ENCODE measurements around the gene TRIM2.

The TRIM2 gene

DNA sequence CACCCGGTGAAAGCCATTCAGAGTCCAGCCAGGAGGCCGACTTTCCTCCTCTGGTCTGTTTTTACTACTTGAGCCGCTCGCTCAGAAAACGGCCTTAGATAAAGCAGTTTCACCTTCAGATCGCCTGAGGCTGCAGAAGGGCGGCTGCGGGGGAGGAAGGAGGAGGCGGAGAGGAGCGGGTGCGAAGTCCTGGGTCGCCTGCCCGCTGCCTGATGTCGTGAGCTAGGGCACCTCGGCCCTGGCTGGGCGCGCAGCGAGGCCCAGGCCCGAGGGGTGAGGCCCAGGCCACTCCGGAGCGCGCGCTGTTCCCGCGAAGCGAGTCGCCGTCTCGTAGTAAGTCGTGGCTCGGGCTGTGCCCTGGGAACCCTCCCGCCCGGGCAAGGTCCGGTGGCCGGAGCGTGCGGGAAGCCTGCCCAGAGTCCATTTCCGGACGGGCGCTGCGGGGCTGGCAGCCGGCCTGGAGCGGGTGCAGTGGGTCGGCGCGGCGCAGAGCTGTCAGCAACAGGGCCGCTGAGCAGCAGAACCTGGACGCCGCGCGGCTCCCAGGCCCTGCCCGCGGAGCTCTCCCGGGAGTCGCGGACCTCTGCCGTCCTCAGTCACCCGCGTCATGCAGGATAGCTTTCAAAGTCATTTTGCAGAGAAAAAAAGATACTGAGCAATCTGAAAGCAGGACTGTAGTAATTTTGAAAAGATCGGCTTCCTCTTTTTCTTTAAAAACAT, 18.6 kb downstream of the TRIM2 start:
- no peak for DNase-seq (ENCODE audit: low read depth in 2 of 2)

DNA sequence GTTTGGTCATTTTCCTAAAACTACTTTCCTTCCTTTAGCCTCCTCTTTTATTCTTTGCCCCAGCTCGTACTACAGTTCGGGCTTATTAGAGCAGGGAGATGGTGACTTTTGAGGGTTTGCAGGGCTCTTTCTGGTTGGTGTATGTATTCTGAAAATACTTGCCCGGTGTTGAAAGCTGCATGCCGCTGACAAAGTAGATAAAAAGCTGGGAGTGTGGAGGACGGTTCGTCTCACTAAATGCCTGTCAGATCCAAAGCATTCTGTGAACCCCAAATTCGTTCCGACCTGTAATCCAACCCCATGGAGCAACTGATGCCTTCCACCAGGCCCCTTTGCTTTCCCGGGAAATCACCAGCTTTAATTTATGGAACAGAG, 19.2 kb downstream of the TRIM2 start:
- DNase-seq (ENCODE audit: low read depth in 2 of 2): no peak

DNA sequence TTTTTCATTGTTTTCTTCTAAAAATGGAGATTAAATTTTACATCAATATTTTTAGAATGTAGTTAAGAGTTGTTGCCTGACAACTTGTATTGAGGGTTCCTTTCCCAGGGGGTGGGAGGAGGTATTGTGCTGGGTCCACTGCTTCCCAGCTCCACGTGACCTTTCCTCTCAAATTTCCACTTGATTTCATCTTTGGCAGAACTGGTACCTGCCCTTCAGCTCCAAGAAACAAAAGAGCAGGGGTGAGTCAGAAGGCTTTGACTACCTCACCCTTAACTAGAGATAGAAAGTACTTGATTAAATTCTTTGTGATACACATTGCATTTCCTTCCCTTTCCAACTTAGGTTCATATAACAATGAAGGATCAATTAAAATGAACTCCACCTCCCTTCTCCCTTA, 19.7 kb downstream of the TRIM2 start:
- DNase-seq (ENCODE audit: low read depth in 2 of 2): no peak

DNA sequence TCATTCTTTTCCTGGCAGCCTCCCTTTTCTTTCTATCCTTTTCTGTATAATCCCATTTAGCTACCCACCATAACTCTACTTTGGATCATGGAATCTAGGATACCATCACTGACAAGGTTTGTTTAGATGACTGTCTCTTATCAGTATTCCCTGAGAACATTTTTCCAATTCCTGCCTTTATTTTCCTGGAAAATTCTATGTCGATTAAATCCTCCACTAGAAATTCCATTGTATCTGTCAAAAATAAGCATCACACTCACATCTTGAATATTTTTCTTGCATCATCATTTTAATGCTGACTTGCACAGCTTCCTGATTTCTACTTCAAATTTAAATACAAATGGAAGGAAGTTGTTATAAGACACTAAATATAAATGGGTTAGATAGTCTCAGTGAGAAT, 20.2 kb downstream of the TRIM2 start:
- DNase-seq (ENCODE audit: low read depth in 2 of 2): no peak

DNA sequence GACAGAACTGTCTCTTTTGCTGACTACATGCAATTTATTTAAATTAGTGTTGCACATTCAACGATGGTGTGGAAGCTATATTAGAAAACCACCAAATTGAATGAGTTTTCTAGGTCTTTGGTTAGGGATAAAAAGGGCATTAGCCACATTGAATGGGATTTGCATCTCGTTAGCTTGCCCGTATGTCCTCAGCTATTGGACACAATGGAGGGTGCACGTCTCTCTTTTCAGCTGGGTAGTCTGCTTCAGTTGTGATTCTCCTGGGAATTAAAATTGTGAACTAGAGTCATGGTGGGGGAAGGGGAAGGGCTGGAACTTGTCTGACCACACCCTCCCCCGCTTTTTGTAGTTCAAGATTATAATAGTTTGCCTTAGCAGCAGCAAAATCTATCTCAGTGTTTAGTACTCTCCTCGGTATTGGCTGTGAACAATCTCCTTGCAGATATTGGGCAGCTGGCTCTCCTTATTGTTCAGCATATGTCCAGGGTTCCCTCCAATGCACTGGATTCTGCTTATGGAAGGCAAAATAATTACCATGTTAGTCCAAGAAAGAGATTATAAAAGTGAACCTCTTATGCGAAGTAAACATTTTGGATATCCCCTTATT, 23.3 kb downstream of the TRIM2 start:
- no peak for DNase-seq (ENCODE audit: low read depth in 2 of 2)

DNA sequence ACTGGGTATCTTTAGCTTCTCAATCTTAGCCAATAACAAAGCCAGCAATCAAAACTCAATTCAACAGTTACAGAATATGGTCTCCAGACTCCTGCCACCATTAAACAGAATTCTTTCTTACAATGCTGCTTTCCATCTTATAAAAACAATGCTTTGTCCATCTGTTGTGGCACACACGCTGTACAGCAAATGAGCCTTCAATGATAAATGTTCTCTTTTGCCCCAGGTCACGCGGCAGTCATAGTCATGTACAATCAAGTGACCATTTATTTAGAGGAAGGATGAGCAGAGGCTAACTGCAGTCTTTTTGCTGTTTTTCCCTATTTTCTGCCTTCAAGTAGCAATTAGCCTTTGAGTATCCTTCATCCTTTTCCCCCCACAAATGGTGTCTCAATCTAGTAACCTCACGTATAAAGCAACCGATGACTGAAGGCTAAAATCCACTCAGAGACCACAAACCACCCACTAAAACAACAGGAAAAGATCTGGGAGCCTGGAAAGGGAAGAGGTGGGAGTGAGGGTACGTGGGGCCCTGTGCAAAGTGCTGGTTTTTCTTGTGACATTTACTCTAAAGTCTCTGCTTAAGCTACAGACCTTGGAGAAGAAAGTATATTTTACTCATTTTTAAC, 24.4 kb downstream of the TRIM2 start:
- DNase-seq (ENCODE audit: low read depth in 2 of 2): no peak

DNA sequence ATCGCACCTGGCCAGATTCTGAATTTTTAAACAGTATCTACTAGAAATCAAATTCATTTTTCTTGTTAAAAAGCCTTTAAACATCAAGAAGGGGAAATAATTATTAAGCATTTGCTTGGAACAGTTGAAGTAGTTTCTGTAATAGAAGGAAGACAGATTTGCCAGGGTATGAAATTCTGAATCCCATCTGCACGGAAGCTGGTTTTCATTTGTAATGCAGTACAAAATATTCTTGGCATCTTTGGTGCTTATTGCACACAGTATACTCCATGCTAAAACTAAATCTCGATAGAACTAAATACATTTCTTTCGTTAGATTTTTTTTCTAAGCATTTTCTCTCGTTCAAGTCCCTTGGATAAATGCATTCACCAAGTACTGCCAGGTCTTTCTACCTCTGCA, 25.3 kb downstream of the TRIM2 start:
- DNase-seq (ENCODE audit: low read depth in 2 of 2): no peak

DNA sequence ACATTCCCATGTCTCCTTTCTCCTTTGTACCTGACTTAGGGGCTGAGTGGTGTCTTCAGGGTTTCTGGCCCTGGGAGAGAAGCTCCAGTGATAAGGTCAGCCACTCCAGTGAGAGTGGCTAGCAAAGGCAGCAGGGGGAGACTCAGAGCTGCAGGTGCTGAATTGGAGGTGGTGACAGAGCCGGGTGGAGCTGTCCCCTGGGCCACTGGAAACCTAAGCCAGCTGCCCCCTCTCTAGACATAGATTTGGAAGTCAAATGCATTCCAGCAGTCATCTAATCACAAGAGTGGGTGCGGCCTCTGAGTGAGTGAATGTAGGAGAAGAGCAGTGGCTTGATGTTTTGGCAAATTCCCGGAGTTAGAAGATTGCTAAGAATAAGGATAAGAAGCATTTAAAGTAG, 28.5 kb downstream of the TRIM2 start:
- DNase-seq (ENCODE audit: low read depth in 2 of 2): no peak

DNA sequence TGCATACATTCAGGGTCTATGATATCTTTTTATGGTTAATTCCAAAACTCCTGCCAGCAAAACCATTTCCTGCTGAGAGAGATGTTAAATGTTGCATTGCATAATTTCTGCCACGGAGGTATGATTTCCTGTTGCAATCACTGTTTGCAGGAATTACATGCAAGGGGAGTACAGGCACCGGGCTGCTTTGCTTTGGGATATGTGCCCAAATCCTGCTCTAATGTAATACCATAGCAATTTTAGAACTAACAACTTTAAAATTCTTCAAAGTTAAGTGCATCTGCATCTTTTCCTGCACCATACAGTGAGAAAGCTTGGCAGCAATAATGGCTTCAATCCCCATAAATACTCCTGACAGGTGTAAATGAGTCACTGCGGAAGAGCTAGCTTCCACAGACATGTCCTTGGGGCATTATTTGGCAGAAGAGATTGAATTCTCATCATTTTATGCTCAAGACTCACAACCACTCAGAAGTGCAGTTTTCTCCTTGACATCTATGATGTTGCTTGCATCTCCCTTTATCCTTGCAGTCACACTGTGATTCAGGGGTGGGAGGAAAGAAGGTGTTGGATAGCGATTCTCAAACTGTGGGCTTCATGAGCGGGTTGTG, 29.6 kb downstream of the TRIM2 start:
- peak; percentile 98 to 99 for DNase-seq (ENCODE audit: low read depth in 2 of 2)

DNA sequence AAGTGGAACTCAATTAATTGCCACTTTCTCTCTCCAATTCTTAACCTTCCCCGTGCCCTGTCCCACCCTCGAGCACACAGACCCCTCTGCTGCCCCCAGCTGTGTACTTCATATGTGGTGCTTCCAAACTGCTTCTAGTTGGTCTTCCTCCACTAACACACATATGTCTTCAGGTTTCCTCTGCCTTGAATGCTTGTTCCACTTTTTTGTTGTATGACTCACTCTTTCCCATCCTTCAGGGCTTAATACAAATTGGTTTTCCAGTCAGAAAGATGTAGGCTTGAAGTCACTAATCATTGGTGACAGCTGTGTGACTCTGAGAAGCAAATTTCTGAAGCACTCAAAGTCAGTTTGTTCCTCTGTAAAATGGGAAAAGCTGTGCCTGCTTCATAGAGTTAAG, 30.6 kb downstream of the TRIM2 start:
- no peak for DNase-seq (ENCODE audit: low read depth in 2 of 2)

DNA sequence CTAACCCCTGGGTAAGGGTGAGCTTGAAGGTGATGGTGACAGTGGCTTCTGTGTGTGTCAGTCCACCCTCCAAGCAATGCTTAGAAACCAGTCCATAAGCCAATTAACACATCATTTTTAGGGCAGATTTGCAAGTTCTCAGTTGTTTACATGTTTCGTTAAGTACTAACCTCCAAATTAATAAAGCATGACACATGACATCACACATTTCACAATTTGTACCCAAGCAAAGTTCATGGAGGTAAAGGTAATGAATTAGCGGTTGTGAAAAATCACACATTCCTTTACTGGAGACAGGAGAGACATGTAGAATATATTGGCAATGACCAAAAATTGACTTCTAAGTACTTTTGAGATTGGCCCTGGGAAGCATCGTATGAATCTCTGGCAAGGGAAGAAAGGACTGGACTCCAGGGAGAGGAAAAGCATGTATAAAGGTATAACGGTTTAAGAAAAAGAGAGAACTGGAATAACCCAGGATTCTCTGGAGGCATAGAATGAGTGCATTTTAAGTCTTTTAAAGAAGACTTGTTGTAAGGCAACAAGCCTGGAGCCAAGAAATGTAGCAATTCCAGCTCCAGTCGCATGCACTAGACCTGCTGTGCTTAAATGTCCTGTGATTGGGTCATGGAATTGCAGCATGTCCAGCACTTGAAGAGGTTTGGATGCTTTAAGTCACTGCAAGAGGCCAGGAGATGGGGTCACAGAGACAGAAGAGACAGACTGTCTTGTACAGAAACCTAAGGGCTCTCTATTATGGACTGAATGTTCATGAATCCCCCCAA, 34.1 kb downstream of the TRIM2 start:
- DNase-seq (ENCODE audit: low read depth in 2 of 2): no peak

DNA sequence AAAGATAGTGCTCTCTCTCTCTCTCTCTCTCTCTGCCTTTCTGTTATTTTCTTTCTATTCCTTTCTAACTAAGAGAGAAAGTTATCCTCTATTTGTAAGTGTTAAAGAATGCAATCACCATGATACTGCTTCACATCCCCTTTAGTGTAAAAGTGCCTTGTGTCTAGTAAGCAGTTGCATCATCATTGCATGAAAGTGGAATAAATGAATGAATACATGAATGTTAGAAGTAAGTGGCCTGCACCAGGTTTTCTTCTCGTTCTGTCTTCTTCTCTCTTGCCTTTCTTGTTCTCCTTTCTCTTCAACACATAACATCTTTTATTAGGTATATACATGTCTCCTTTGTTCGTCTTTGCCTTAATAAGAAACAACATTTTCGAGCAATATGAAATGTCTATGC, 35.2 kb downstream of the TRIM2 start:
- no peak for DNase-seq (ENCODE audit: low read depth in 2 of 2)

DNA sequence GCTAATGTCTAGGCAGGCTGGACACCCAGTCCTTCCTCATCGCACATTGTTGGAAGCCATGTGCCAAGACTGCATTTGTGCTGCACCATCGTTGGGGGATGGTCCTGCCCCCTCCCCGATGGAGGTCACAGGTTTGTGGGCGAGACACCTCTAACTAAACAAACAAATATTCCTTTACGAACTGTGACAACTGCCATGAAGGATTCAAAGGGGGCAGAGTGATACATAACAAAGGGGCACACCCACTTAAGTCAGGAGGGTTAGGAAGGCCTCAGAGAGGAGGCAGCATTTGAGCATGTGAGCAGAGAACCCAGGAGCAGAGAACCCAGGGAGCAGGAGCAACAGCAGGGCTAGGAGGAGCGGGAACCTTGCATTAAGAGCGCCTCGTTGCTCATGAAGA, 37.1 kb downstream of the TRIM2 start:
- no peak for DNase-seq (ENCODE audit: low read depth in 2 of 2)

DNA sequence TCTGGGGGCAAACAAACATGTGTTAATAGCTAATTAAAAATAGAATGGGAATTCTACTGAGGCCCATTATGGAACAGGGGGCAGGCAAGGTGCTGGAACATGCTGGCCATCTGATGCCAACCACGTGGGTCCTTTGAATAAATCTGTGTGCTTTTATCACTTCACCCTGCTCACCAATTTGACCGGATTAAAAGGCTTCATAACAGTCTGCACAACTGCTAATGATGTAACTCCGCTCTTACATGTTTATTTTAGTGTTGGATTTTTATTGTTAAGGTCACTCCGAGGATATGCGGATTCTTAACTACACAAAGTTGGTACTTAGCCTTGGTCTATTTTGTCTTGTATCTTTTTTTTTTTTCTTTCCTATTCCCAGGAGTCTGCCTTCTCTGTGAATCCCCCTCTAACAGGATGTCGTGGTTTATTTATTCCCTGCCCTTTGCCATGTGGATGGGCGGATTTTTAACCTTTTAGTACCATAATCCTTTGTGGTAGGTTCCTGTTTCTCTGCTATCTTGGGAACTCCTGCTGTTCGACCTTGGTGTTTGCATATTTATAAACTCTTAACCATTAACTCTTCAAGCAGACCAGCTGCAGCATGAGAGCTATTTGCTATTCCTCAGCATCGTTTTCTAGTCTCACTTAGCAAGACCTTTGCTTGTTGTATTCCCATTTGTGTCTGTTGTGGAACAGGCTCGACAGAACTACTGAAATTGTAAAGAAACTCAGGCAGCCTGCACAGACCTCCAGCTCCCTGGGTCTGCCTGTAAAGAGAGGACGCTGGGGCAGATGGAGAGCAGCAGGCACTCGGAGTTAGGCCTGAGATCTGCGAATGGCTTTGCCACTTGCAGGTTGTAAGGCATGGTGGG, 38.0 kb downstream of the TRIM2 start:
- DNase-seq (ENCODE audit: low read depth in 2 of 2): no peak

DNA sequence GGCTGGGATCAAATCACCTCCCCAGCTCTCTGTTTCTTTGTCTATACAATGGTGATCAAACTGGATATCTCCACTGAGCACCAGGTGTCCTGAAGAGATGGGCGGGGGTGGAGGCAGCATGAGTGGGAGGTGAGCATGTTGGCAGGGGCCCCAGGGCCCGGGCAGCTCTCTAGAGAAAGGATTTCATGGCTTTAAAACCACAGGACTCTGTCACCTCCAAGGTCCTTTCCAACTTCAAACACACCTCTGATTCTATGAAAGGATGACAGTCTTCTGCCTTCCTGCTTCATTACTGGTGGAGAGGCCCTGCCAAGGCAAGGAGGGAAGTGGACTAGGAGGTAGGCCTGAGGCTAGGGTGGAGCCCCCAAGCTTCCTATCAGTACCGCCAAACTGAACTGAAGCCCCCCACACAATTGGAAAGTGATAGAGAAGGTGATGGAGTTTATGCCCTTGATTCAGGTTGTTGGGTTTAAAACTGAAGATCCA, 38.6 kb downstream of the TRIM2 start:
- no peak for DNase-seq (ENCODE audit: low read depth in 2 of 2)

DNA sequence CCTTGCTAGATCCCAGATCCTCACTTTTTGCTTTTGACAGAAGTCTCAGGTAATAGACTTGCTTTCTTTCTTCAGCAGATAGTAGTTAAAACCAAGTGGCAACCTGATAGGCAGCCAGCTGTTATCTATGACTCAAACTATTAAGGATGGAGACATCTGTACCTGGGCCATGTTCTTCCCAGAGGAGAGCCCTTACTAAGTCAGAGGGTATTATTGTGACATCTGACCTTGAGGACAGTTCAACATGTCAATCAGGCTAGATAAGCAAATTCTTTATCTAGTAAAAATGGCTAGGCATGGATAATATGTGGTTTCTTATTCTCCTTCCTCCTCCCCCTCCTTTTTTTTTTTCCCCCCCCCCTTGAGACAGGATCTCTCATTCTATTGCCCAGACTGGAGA, 39.2 kb downstream of the TRIM2 start:
- DNase-seq (ENCODE audit: low read depth in 2 of 2): no peak

DNA sequence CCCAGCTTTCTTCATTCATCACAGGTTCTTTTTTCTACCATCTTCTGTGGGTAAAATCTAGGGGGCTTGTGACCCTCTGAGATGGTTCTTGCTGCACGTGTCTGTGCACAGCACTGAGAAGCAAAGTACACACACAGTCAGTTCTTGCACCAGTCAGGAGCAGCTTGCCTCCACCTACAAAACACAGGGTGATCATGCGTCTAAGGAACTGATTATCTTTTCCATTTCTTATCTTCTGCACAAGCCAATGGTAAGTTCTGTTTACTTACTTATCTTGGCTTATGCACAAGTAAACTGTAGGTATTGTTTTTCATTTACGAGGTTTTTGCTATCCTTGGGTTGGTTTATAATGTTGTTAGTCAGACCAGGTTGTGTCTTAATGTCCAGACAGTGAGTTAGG, 40.7 kb downstream of the TRIM2 start:
- no peak for DNase-seq (ENCODE audit: low read depth in 2 of 2)

DNA sequence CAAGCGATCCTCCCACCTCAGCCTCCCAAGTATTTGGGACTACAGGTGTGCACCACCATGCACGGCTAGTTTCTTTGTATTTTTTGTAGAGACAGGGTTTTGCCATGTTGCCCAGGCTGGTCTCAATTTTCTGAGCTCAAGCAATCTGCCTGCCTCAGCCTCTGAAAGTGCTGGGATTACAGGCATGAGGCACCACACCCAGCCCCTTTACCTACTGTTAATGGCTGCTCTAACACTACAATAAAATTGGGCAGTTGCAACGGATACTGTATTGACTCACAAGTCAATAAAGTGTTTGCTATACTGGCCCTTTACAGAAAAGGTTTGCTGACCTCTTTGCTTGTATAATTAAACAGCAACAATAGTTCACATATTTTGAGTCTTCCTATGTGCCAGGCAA, 41.5 kb downstream of the TRIM2 start:
- DNase-seq (ENCODE audit: low read depth in 2 of 2): no peak

DNA sequence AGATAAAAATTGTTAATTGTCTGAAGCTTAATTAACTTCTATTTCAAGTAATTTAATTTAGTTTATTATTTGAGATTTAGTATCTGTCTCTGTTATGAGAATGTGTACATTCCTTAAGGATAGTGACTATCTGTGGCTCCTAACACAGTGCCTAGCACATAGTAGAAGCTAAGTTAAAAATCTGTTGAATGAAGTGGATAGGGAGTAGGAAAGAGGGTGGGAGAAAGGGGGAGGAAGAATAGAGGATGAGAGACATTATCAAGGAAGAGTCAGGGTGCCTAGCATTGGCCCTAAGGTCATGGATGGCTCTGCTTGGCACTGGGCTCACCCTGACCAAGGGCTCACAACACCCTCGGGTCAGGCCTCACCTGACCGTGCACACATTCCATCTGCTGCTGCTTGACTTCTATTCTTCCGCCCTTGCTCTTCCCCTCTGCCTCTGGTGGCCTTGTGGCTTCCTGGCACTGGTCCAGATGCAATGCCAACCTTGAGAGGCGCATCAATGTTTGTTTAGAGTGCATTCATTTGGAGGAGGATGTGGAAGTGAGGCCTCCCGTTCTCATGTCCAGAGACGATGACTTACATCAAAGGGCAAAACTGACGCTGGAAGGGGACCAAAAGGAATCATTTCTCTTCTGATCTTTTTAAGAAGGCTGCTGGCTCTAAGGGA, 42.3 kb downstream of the TRIM2 start:
- no peak for DNase-seq (ENCODE audit: low read depth in 2 of 2)

DNA sequence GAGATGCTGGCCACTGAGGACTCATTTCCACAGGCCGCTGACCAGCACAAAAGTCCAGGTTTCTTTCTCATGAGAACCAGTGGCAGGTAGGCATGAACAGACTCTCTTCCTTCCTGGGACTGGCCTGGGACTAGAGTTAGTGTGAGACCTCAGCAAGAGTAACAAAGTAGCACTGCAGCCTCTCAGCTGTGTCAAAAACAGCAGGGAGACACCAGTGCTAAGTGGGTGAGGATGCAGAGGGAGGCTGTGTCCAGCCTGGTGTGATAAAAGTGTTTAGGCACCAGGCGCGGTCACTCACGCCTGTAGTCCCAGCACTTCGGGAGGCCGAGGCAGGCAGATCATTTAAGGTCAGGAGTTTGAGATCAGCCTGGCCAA, 42.9 kb downstream of the TRIM2 start:
- DNase-seq (ENCODE audit: low read depth in 2 of 2): no peak

All from fibroblast of skin of left biceps (primary cell).